ENCODE results near the gene RASAL1.

RASAL1 gene

GRCh38 chr12:113095405-113095804 is 40.2 kb downstream of the RASAL1 start:
- no peak for DNase-seq (ENCODE audit: low read depth in 2 of 2)

GRCh38 chr12:113094738-113095137 is 40.8 kb downstream of the RASAL1 start:
- no peak for DNase-seq (ENCODE audit: low read depth in 2 of 2)

GRCh38 chr12:113093409-113094101 is 42.0 kb downstream of the RASAL1 start:
- DNase-seq (ENCODE audit: low read depth in 2 of 2), result no peak

GRCh38 chr12:113092607-113093408 is 42.8 kb downstream of the RASAL1 start:
- DNase-seq (ENCODE audit: low read depth in 2 of 2), result no peak

- DNase-seq (ENCODE audit: low read depth in 2 of 2), result no peak
These were observed 44.1 kb downstream of the RASAL1 start for GRCh38 chr12:113091506-113091905.

GRCh38 chr12:113090740-113091139 is 44.8 kb downstream of the RASAL1 start:
- DNase-seq (ENCODE audit: low read depth in 2 of 2), result no peak

GRCh38 chr12:113089839-113090238 is 45.7 kb downstream of the RASAL1 start:
- no peak for DNase-seq (ENCODE audit: low read depth in 2 of 2)

- peak in 1 of 2 donors; percentile 30 for DNase-seq (ENCODE audit: low read depth in 2 of 2)
These were observed 46.4 kb downstream of the RASAL1 start for GRCh38 chr12:113088971-113089756.

- DNase-seq (ENCODE audit: low read depth in 2 of 2), result no peak
These were observed 47.5 kb downstream of the RASAL1 start for GRCh38 chr12:113088037-113088436.

GRCh38 chr12:113087193-113087592 is 48.4 kb downstream of the RASAL1 start:
- DNase-seq (ENCODE audit: low read depth in 2 of 2), result no peak

- no peak for DNase-seq (ENCODE audit: low read depth in 2 of 2)
These were observed 49.1 kb downstream of the RASAL1 start for GRCh38 chr12:113086249-113087164.

GRCh38 chr12:113083863-113084435 is 51.6 kb downstream of the RASAL1 start:
- no peak for DNase-seq (ENCODE audit: low read depth in 2 of 2)

GRCh38 chr12:113082486-113083148 is 52.9 kb downstream of the RASAL1 start:
- DNase-seq (ENCODE audit: low read depth in 2 of 2), result no peak

- no peak for DNase-seq (ENCODE audit: low read depth in 2 of 2)
These were observed 53.7 kb downstream of the RASAL1 start for GRCh38 chr12:113081873-113082272.

GRCh38 chr12:113077859-113078255 is 57.7 kb downstream of the RASAL1 start:
- DNase-seq (ENCODE audit: low read depth in 2 of 2), result no peak

GRCh38 chr12:113077057-113077858 is 58.3 kb downstream of the RASAL1 start:
- DNase-seq (ENCODE audit: low read depth in 2 of 2), result no peak

- no peak for DNase-seq (ENCODE audit: low read depth in 2 of 2)
These were observed 60.4 kb downstream of the RASAL1 start for GRCh38 chr12:113075137-113075683.

- DNase-seq (ENCODE audit: low read depth in 2 of 2), result no peak
These were observed 62.0 kb downstream of the RASAL1 start for GRCh38 chr12:113073586-113073985.

- DNase-seq (ENCODE audit: low read depth in 2 of 2), result no peak
These were observed 63.4 kb downstream of the RASAL1 start for GRCh38 chr12:113072136-113072535.
